ENCODE results near the gene MYH9. TPM values are rescaled to one million over a fixed set of nuclear protein-coding genes. Genes with fewer than 3 reads are reported as not detected.

The MYH9 gene
- total RNA-seq, 1 experiment from 2014 or later = 258 TPM

- no peaks in the 10 kb centered on the region for H3K9me2 ChIP-seq (ENCODE audit: insufficient read depth)
- H4K20me1 ChIP-seq (ENCODE audit: insufficient read depth) = no peaks in the 10 kb centered on the region; the same call in 1 of the 2 replicates
- no peaks in the 10 kb centered on the region for H3K9me3 ChIP-seq (ENCODE audit: control insufficient read depth in 1 of 2, insufficient read depth in 1 of 2, low read depth in 1 of 2, low read length in 2 of 2)
- no peak overlapping the region for H3K27ac ChIP-seq (ENCODE audit: low read depth, low read length)
- intact Hi-C loops (cut with micrococcal nuclease) = no loop called here
- ATAC-seq (no peak), DNase-seq (ENCODE audit: low read depth, low spot score) (no peak)
- RAD21 ChIA-PET (ENCODE audit: low non-redundant PET in 1 of 2, low total read pairs in 2 of 2, uncharacterized antibody in 2 of 2, unreplicated experiment in 2 of 2) = no interaction called here
- no peak overlapping the region for H3K9ac ChIP-seq (ENCODE audit: low read length)
- BruUV-seq (replicated peaks) = no TSS peak
- CTCF ChIA-PET = no interaction called here
- POLR2A ChIA-PET = no interaction called here
- H3K27me3 ChIP-seq (ENCODE audit: insufficient read depth, low read length) = no peaks in the 10 kb centered on the region
- peaks cover 6% of the 10 kb centered on the region; the same call in 1 of the 2 replicates for H3K79me2 ChIP-seq (ENCODE audit: insufficient read depth, low read length)
- no peak for TF ChIP-seq POLR2A (IDR thresholded peaks at IDR 0.05; ENCODE audit: borderline replicate concordance, extremely low read depth, insufficient read depth, insufficient read length)
- no peak for TF ChIP-seq REST (IDR thresholded peaks at IDR 0.05; ENCODE audit: low read depth)
- TF ChIP-seq ZNF274 (IDR thresholded peaks at IDR 0.05; ENCODE audit: low read depth, low read length) = no peak
- H3K4me2 ChIP-seq (ENCODE audit: low read length) = no peak overlapping the region
- H3K4me3 ChIP-seq (replicated peaks in 1 of 2; ENCODE audit: low read depth in 1 of 2, low read length in 2 of 2) = no peak overlapping the region
- H3K4me1 ChIP-seq (ENCODE audit: control insufficient read depth in 1 of 2, insufficient read depth in 2 of 2, low read length in 2 of 2) = no peaks in the 10 kb centered on the region
- no peak overlapping the region for H2AFZ ChIP-seq (ENCODE audit: low read depth, low read length, poor library complexity, severe bottlenecking)
- peaks cover 49 to 52% of the 10 kb centered on the region in 2 experiments for H3K36me3 ChIP-seq (ENCODE audit: control insufficient read depth in 1 of 2, insufficient read depth in 2 of 2, low read length in 2 of 2)
Measured at GRCh38 chr22:36305813-36306212, 82.0 kb downstream of the MYH9 start.

- H3K9me3 ChIP-seq (ENCODE audit: control insufficient read depth in 1 of 2, insufficient read depth in 1 of 2, low read depth in 1 of 2, low read length in 2 of 2) = no peaks in the 10 kb centered on the region
- peaks cover 48 to 54% of the 10 kb centered on the region in 2 experiments for H3K36me3 ChIP-seq (ENCODE audit: control insufficient read depth in 1 of 2, insufficient read depth in 2 of 2, low read length in 2 of 2)
- peaks cover 7% of the 10 kb centered on the region; the same call in 1 of the 2 replicates for H3K79me2 ChIP-seq (ENCODE audit: insufficient read depth, low read length)
- H3K9me2 ChIP-seq (ENCODE audit: insufficient read depth) = no peaks in the 10 kb centered on the region
- ChIA-PET RAD21 (ENCODE audit: low non-redundant PET in 1 of 2, low total read pairs in 2 of 2, uncharacterized antibody in 2 of 2, unreplicated experiment in 2 of 2) (no interaction called here), CTCF (no interaction called here), POLR2A (no interaction called here)
- H3K9ac ChIP-seq (ENCODE audit: low read length) = no peak overlapping the region
- no peak for ATAC-seq
- no peak overlapping the region for H2AFZ ChIP-seq (ENCODE audit: low read depth, low read length, poor library complexity, severe bottlenecking)
- no TSS peak for BruUV-seq (replicated peaks)
- intact Hi-C loops (cut with micrococcal nuclease) = no loop called here
- no peak overlapping the region for H3K27ac ChIP-seq (ENCODE audit: low read depth, low read length)
- no peaks in the 10 kb centered on the region; the same call in 1 of the 2 replicates for H4K20me1 ChIP-seq (ENCODE audit: insufficient read depth)
- DNase-seq (ENCODE audit: low read depth, low spot score) = no peak
- H3K4me3 ChIP-seq (replicated peaks in 1 of 2; ENCODE audit: low read depth in 1 of 2, low read length in 2 of 2) = no peak overlapping the region
- no peak overlapping the region for H3K4me2 ChIP-seq (ENCODE audit: low read length)
- H3K27me3 ChIP-seq (ENCODE audit: insufficient read depth, low read length) = no peaks in the 10 kb centered on the region
- H3K4me1 ChIP-seq (ENCODE audit: control insufficient read depth in 1 of 2, insufficient read depth in 2 of 2, low read length in 2 of 2) = no peaks in the 10 kb centered on the region
- no peak for TF ChIP-seq SP1 (IDR thresholded peaks at IDR 0.05; ENCODE audit: low read depth)
- no peak for TF ChIP-seq ELF1 (IDR thresholded peaks at IDR 0.05; ENCODE audit: borderline replicate concordance, low read depth)
- no peak for TF ChIP-seq ZBTB33 (IDR thresholded peaks at IDR 0.05; ENCODE audit: extremely low read depth, insufficient replicate concordance, low read length)
- no peak for TF ChIP-seq ZNF274 (IDR thresholded peaks at IDR 0.05; ENCODE audit: low read depth, low read length)
- TF ChIP-seq TCF7L2 (IDR thresholded peaks at IDR 0.05; ENCODE audit: borderline replicate concordance, extremely low read depth, insufficient read depth, insufficient read length) = no peak
- TF ChIP-seq MAX (IDR thresholded peaks at IDR 0.05) = no peak
- TF ChIP-seq CBX3 (IDR thresholded peaks at IDR 0.05; ENCODE audit: low read depth) = no peak
- TF ChIP-seq EZH2 (IDR thresholded peaks at IDR 0.05) = no peak
- TF ChIP-seq EGR1 (IDR thresholded peaks at IDR 0.05; ENCODE audit: low read depth) = no peak
- no peak for TF ChIP-seq RAD21 (IDR thresholded peaks at IDR 0.05; ENCODE audit: low read depth)
- TF ChIP-seq YY1 (IDR thresholded peaks at IDR 0.05; ENCODE audit: extremely low read depth, insufficient replicate concordance, low read depth, low read length) = no peak
Measured at GRCh38 chr22:36304429-36304828, 83.3 kb downstream of the MYH9 start.

Data from HCT116 (cell line).